K562 (cell line): Measurements from ENCODE around the gene TENM3. TPM values are rescaled to one million over a fixed set of nuclear protein-coding genes. Genes with fewer than 3 reads are reported as not detected.

Experiments
- ATAC-seq: fragments of 200-7000 bp; cut with Tn5 transposase; 3 replicates; pipeline ENCODE4 v1.9.1; 2020; ENCODE audit warnings: moderate library complexity
- BruUV-seq: library from RNA; stranded (reverse); fragments of 400-500 nt; replicated peaks from 2 replicates; lab custom pipeline; 2021; lab: Mats Ljungman, UMichigan
- CTCF ChIA-PET: fragments of 300-600 bp; formaldehyde crosslinking; extraction: SDS; loops from one replicate; lab custom pipeline; 2021; ENCODE audit warnings: low intra/inter-chr PET ratio; lab: Yijun Ruan, JAX
- POLR2A ChIA-PET: fragments of 300-600, 350-650 bp; sonication (Branson Sonifier 250); formaldehyde crosslinking; extraction: SDS; loops from one replicate; lab custom pipeline; 2021; ENCODE audit warnings: antibody characterized with exemption, inconsistent platforms; lab: Yijun Ruan, JAX
- DNase-seq, 4 experiments: peaks; one replicate each; pipeline versions ENCODE4 v3.0.0 to v3.0.0-alpha.2; 2011 to 2018; ENCODE audit warnings: low spot score in 3 of 4, mixed read lengths in 3 of 4; ENCODE audit errors: extremely low read depth in 1 of 4
- FAIRE-seq: peaks from 2 replicates; lab custom pipeline; 2011; peaks lifted over from hg19 to GRCh38; lab: Jason Lieb, UNC
- H2AFZ ChIP-seq: 2 replicates; pipeline ENCODE4 v1.6.0; 2011; ENCODE audit warnings: low read depth, low read length, control low read depth, inconsistent platforms
- H3K27ac ChIP-seq: fragments of 200-600 bp; 3 replicates; pipeline ENCODE4 v1.8.0; 2011; ENCODE audit warnings: low read depth, mild to moderate bottlenecking, control low read depth, inconsistent platforms, low read length, moderate library complexity, mixed read lengths; ENCODE audit errors: extremely low read depth
- H3K27me3 ChIP-seq, 2 experiments: fragments of 300-600 bp in 1 of 2; 2 replicates in 1 of 2; 3 replicates in 1 of 2; pipeline versions ENCODE4 v1.6.0 to v1.8.0; 2011; ENCODE audit warnings: inconsistent platforms in 2 of 2, low read length in 2 of 2, mild to moderate bottlenecking in 1 of 2, mixed read lengths in 1 of 2, moderate library complexity in 1 of 2; ENCODE audit not compliant: control insufficient read depth in 2 of 2, insufficient read depth in 2 of 2
- H3K36me3 ChIP-seq: fragments of 300-600 bp; 3 replicates; pipeline ENCODE4 v1.8.0; 2011; ENCODE audit warnings: mild to moderate bottlenecking, low read length, inconsistent platforms; ENCODE audit not compliant: control insufficient read depth, insufficient read depth
- H3K4me1 ChIP-seq, 2 experiments: fragments of 200-600 bp in 1 of 2; replicated peaks in 1 of 2; 2 replicates in 1 of 2; 3 replicates in 1 of 2; pipeline versions ENCODE4 v1.5.1 to v1.8.0; 2011; ENCODE audit warnings: inconsistent platforms in 2 of 2, low read length in 2 of 2, mild to moderate bottlenecking in 1 of 2, mixed read lengths in 1 of 2, moderate library complexity in 1 of 2; ENCODE audit not compliant: control insufficient read depth in 2 of 2, insufficient read depth in 2 of 2
- H3K4me2 ChIP-seq: 2 replicates; pipeline ENCODE4 v1.6.1; 2011; ENCODE audit warnings: low read length, control low read depth, inconsistent platforms, mixed read lengths; ENCODE audit not compliant: insufficient read depth
- H3K4me3 ChIP-seq: fragments of 200-600 bp; sonication (generic), shearing (Covaris generic); 2 replicates; pipeline ENCODE4 v1.5.1; 2016; ENCODE audit warnings: control low read depth, inconsistent platforms
- H3K79me2 ChIP-seq: fragments of 200-600 bp; 3 replicates; pipeline ENCODE4 v1.8.0; 2011; ENCODE audit warnings: low read length, inconsistent platforms; ENCODE audit not compliant: control insufficient read depth, insufficient read depth
- H3K9ac ChIP-seq, 2 experiments: 2 replicates each; pipeline versions ENCODE4 v1.6.0 to v1.6.1; 2011; ENCODE audit warnings: low read depth in 2 of 2, low read length in 2 of 2, control low read depth in 1 of 2, inconsistent platforms in 1 of 2, mild to moderate bottlenecking in 1 of 2, mixed read lengths in 1 of 2; ENCODE audit not compliant: insufficient read depth in 1 of 2
- H3K9me1 ChIP-seq: one replicate; pipeline ENCODE4 v1.6.0; 2011; ENCODE audit warnings: inconsistent platforms, mild to moderate bottlenecking, low read length, moderate library complexity; ENCODE audit not compliant: control insufficient read depth, insufficient read depth
- H3K9me3 ChIP-seq: replicated peaks from 2 replicates; pipeline ENCODE4 v1.5.1; 2011; ENCODE audit warnings: low read depth, low read length, inconsistent platforms; ENCODE audit not compliant: control insufficient read depth, insufficient read depth
- H4K20me1 ChIP-seq: replicated peaks from 2 replicates; pipeline ENCODE4 v1.6.1; 2011; ENCODE audit warnings: low read length, inconsistent platforms, mixed read lengths; ENCODE audit not compliant: control insufficient read depth, insufficient read depth
- IRF1 ChIP-seq: sonication (generic); formaldehyde crosslinking; IDR thresholded peaks from 2 replicates; pipeline ENCODE4 v1.8.0; 2022; ENCODE audit warnings: missing genetic modification reagents, mild to moderate bottlenecking, borderline replicate concordance
- WGBS: fragments of 100-300 bp; shearing (Covaris generic); methylation state at CpG from one replicate; pipeline ENCODE4 v1.1.6; 2016; ENCODE audit warnings: low coverage, mixed read lengths; ENCODE audit not compliant: insufficient coverage; ENCODE audit errors: missing lambda C conversion rate; 5-methylcytosine and 5-hydroxymethylcytosine counted together
- in situ Hi-C: fragments of 300-500 bp; cut with MboI; formaldehyde crosslinking; loops from 4 replicates; pipeline ENCODE4 v1.15.0; 2018; ENCODE audit warnings: inconsistent platforms, mixed read lengths
- intact Hi-C: fragments of 100-400 bp; cut with micrococcal nuclease; formaldehyde crosslinking; loops from 2 replicates; pipeline ENCODE4 v1.14.2; 2022
- polyA plus RNA-seq, 8 experiments: library from polyadenylated mRNA; depleted of rRNA in 4 of 8; stranded (reverse) in 5 of 8; unstranded in 3 of 8; fragments of >200 nt; fragmentation: Nextera tagmentation in 2 of 8; fragmentation: Illumina TruSeq in 1 of 8; extraction: Ambion mirVana in 2 of 8; extraction: Trizol in 1 of 8; gene quantifications; 2 replicates each; pipeline versions ENCODE4 v1.2.1 to v1.2.3, GENCODE V29; 2011 to 2014; ENCODE audit warnings: inconsistent platforms in 1 of 8, missing spikeins in 1 of 8
- total RNA-seq, 7 experiments: library from RNA; depleted of rRNA in 6 of 7; stranded (reverse); fragments of >200 nt in 6 of 7; fragmentation: Illumina TruSeq in 2 of 7; extraction: Trizol in 2 of 7; gene quantifications; 2 replicates each; pipeline versions ENCODE4 v1.2.1 to v1.2.3, GENCODE V29; 2011 to 2021; ENCODE audit warnings: low replicate concordance in 1 of 7
- TF ChIP-seq, protein P1 (sequence below): fragments of 450-650 bp; IDR thresholded peaks from 2 replicates; pipeline ENCODE4 v1.6.1; 2018; ENCODE audit not compliant: partially characterized antibody
- TF ChIP-seq, protein P2 (sequence below): fragments of 250-450 bp; sonication (Bioruptor Pico); IDR thresholded peaks from 2 replicates; pipeline ENCODE4 v1.4.0; 2020; ENCODE audit warnings: mild to moderate bottlenecking

The TENM3 gene
- total and polyA plus RNA-seq, 9 of the 15 experiments (the other 6 are each of a cell fraction or from before 2014, with no cell fraction given), result 0.01 to 0.02 TPM; not detected in 7

GRCh38 chr4:182700362-182701160 is 457.4 kb downstream of the TENM3 start:
- H2AFZ ChIP-seq, result no peak overlapping the region
- H3K79me2 ChIP-seq, result no peaks in the 10 kb centered on the region
- no peak overlapping the region for H3K27ac ChIP-seq
- no peaks in the 10 kb centered on the region for H4K20me1 ChIP-seq
- TF ChIP-seq, protein P1, sequence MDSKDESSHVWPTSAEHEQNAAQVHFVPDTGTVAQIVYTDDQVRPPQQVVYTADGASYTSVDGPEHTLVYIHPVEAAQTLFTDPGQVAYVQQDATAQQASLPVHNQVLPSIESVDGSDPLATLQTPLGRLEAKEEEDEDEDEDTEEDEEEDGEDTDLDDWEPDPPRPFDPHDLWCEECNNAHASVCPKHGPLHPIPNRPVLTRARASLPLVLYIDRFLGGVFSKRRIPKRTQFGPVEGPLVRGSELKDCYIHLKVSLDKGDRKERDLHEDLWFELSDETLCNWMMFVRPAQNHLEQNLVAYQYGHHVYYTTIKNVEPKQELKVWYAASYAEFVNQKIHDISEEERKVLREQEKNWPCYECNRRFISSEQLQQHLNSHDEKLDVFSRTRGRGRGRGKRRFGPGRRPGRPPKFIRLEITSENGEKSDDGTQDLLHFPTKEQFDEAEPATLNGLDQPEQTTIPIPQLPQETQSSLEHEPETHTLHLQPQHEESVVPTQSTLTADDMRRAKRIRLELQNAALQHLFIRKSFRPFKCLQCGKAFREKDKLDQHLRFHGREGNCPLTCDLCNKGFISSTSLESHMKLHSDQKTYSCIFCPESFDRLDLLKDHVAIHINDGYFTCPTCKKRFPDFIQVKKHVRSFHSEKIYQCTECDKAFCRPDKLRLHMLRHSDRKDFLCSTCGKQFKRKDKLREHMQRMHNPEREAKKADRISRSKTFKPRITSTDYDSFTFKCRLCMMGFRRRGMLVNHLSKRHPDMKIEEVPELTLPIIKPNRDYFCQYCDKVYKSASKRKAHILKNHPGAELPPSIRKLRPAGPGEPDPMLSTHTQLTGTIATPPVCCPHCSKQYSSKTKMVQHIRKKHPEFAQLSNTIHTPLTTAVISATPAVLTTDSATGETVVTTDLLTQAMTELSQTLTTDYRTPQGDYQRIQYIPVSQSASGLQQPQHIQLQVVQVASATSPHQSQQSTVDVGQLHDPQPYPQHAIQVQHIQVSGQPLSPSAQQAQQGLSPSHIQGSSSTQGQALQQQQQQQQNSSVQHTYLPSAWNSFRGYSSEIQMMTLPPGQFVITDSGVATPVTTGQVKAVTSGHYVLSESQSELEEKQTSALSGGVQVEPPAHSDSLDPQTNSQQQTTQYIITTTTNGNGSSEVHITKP, result no peak
- TF ChIP-seq, protein P2, sequence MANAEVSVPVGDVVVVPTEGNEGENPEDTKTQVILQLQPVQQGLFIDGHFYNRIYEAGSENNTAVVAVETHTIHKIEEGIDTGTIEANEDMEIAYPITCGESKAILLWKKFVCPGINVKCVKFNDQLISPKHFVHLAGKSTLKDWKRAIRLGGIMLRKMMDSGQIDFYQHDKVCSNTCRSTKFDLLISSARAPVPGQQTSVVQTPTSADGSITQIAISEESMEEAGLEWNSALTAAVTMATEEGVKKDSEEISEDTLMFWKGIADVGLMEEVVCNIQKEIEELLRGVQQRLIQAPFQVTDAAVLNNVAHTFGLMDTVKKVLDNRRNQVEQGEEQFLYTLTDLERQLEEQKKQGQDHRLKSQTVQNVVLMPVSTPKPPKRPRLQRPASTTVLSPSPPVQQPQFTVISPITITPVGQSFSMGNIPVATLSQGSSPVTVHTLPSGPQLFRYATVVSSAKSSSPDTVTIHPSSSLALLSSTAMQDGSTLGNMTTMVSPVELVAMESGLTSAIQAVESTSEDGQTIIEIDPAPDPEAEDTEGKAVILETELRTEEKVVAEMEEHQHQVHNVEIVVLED, result no peak
- TF ChIP-seq IRF1 (CRISPR knock-in tag), result no peak
- CTCF ChIA-PET, result no interaction called here
- ATAC-seq, result no peak
- POLR2A ChIA-PET, result no interaction called here
- H3K9ac ChIP-seq, result no peak overlapping the region
- H3K4me3 ChIP-seq, result no peak overlapping the region
- in situ Hi-C loops, result no loop called here
- H3K27me3 ChIP-seq, result no peaks in the 10 kb centered on the region; a peak in 1 of 5 replicates
- no peak overlapping the region for H3K4me2 ChIP-seq
- no peaks in the 10 kb centered on the region for H3K9me1 ChIP-seq
- no peaks in the 10 kb centered on the region for H3K9me3 ChIP-seq
- H3K4me1 ChIP-seq, result no peaks in the 10 kb centered on the region
- intact Hi-C loops, result no loop called here
- no peaks in the 10 kb centered on the region for H3K36me3 ChIP-seq
- FAIRE-seq, result no peak
- DNase-seq, result no peak
- 0% methylated on average over 5 of the region's 5 CpGs for WGBS
- no TSS peak for BruUV-seq
